HG03280 (cell line): ENCODE measurements around the gene PML.

Experiments
- ATAC-seq: cut with Tn5 transposase; IDR thresholded peaks from one replicate; pipeline ENCODE4 v1.9.1; 2021; ENCODE audit warnings: mild to moderate bottlenecking, moderate library complexity; ENCODE audit not compliant: unreplicated experiment

Gene PML

GRCh38 chr15:73994413-73994883 is at the start of gene PML:
TSS of gene PML (plus strand) at chr15:73994716. CDS start at chr15:73994813, 97 bp downstream.
- peak; percentile 75 for ATAC-seq

GRCh38 chr15:73945130-73945508 is 49.4 kb upstream of the PML start:
- ATAC-seq: no peak

DNA sequence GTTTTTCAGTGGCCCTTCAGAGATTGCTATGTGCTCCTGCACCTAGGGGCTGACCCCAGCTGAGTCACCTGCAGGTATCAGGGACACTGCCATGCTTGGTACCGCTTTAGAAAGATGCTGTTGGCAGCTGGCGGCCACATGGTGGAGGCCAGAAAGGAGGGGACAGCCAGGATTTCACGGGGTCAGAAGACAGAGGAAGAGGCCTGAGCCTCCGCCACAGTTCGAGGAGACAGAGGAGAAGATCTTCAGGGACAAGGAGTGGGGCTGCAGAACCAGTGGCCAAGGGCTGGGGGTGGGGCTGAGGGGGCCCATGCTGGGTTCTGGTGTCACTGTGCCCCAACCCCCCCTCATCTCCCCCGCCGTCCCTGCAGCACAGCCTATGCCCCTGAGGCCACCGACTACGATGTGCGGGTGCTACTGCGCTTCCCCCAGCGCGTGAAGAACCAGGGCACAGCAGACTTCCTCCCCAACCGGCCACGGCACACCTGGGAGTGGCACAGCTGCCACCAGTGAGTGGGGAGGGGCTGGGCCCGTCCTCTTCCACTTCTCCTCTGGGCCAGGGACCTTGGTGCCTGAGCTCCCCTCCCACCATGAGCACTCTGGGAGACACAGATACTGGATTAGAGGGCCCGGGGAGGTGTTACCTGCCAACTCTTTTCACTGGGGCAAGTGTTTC is 48.3 kb upstream of the PML start:
- no peak for ATAC-seq

GRCh38 chr15:73946795-73947370 is 47.6 kb upstream of the PML start:
- no peak for ATAC-seq

DNA sequence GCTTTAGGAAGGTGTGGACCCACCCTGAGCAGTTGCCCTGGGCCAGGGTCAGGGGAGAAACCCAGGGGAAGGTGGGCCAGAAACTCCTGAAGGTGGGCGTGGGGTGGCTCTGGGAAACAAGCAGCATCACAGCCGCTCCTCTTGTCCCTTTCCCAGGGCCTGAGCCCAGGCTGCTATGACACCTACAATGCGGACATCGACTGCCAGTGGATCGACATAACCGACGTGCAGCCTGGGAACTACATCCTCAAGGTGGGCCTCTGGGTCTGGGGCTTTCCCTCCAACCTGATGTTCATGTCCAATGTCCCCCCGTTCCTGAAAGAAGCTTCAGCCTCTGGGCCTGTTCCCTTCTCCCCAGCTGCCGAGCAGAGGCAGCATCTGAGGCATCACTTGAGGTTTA is 46.9 kb upstream of the PML start:
- ATAC-seq: no peak

DNA sequence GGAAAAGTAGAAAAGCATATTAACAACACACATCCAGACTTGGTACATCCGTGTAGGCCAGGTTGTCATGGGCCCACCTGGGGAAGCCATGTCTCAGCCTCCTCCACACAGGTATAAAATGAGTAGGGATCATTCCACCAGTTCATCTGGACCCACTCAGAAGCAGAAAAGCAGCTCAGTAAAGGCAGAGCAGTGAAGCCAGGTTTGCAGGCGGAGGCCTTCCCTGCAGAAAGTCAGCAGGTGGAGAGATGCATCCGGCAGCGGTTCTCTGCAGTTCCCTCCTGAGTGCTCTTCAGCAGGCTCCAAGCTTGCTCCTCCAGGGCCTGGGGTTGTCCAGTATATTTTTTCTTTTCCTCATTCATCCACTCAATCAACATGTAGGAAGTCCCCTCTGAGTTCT is 46.1 kb upstream of the PML start:
- ATAC-seq: no peak

DNA sequence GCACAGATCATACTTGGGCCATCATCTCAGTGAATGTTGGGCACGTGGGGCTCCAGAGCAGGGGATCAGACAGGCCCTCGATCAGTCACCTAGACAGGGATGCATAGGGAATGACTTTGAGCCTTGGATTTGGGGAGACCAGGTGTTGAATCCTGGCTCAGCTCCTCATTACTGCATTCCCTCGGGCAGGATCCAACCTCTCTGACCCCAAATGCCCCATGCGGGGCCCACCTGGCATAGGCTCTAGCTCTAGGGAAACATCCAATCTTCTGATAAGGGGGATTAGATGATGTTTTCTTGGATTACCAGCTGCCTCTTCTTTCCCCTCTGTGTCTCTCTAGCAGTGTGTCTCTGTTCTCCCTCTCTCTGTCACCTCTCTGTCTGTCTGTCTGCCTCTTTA is 45.5 kb upstream of the PML start:
- ATAC-seq: no peak

GRCh38 chr15:73949496-73949895 is 45.0 kb upstream of the PML start:
- ATAC-seq: no peak

- ATAC-seq: no peak
Observed at GRCh38 chr15:73950479-73950830, 44.1 kb upstream of the PML start.

DNA sequence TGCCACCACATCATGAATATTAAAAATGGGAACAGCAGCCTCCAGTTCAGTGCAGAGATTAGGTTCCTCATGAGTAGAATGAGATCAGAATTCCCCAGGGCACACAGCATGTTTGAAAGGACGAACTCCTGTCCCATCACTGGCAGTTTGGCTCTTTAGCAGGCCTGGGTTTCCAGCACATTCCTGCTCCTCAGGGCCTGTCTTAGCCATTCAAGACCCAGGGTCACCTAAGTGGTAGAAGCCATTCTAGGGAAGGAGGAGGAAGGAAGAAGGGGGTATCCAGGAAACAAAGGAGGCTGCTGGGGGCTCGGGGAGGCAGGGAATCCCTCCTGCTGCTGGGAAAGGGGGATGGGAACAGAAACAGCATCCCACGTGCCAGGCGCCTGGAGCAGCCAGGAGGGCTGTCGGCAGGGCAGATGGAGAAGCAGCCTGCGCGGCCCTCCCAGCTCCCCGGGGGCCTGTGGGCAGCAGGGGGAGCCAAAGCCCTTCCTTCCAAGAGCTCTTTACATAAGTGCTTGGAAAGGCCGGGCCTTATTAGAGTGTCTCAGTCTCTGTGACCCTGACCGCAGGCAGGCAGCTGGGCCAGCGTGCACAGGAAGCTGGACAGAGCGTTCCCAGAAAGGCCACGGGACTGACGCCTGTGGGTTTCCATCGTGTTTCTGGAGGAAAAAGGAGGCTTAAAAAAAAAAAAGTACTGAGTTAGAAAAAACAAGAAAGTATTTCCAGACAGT is 43.5 kb upstream of the PML start:
- no peak for ATAC-seq

GRCh38 chr15:73951601-73952000 is 42.9 kb upstream of the PML start:
- no peak for ATAC-seq

GRCh38 chr15:73952171-73952912 is 42.2 kb upstream of the PML start:
- no peak for ATAC-seq

GRCh38 chr15:73952913-73953750 is 41.4 kb upstream of the PML start:
- ATAC-seq: no peak

DNA sequence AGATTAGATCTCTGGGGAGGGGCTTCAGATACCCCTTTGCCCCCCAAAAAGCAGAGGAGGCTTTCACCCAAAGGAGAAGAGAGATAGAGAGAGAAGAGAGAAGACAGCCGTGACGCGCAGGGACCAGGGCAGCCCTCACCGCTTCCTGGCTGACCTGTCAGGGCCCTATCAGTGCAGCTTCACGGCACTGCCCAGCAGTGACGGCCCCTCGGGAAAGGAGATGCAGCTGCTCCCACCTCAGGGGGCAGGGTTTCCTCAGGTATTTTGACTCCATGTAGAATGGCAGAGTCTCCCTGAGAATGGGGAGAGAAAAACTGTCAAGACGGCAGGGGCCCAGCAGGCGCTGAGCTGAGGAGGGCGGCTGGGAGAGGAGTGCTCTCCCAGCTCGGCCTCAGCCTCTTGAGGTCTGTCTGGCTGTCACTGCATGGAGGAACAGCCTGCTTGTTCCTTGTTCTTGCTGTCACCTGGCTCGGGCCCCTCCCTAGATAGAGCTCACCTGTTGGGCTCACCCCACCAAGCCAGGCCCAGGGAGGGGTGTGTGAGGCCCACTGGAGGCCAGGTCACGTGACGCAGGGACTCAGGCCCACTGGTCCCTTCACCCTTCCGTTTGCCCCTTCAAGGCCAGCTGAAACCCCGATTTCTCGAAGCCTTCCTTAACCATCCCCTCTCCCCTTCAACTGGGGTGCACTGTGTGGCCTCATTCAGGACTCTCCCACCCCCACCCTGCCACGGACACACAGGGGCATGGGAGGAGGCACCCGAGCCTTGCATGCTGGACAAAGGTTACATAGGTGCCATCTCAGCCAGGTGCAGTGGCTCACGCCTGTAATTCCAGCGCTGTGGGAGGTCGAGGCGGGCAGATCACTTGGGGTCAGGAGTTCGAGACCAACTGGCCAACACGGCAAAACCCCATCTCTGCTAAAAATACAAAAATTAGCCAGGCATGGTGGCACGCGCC is 40.0 kb upstream of the PML start:
- no peak for ATAC-seq

- no peak for ATAC-seq
Observed at GRCh38 chr15:73955326-73955725, 39.2 kb upstream of the PML start.

GRCh38 chr15:73955861-73956742 is 38.4 kb upstream of the PML start:
- no peak for ATAC-seq

DNA sequence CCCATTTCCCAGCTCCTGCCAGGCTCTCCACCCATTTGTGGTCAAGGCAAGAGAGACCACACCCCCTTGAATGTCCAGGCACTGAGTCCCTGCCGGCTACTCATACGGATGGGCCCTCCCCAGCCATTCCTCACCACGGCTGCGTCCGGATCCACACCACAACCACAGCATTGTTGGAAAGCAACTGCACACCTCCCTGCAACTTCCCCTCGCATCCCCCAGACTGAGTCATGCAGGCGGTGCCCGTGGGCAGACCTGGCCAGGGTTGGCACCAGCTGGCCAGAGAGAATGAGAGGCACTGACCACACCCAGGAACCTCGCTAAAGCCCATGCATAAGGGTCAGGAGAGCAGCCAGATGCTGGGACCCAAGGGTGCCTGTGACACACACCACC is 37.8 kb upstream of the PML start:
- ATAC-seq: no peak

GRCh38 chr15:73957276-73957675 is 37.2 kb upstream of the PML start:
- ATAC-seq: no peak

DNA sequence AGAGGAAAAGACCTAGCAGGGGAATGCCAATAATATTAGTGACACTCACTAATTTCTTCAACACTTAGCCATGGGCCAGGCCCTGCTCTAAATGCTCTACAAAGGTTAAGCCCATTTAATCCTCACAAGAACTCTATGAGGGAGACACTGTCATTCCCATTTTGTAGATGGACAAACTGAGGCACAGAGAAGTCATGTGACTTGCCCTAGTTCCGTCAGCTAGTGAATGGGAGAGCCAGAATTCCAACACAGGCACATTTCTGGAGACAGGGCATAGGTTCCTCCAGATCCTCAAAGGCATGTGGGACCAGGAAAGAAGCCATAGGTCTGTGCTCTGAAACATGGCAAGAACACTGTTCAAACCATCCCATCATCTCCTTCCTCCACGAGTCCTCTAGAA is 36.7 kb upstream of the PML start:
- no peak for ATAC-seq
